HepG2 (cell line): ENCODE data around the gene KIF6. TPM values are rescaled to one million over a fixed set of nuclear protein-coding genes. Genes with fewer than 3 reads are reported as not detected.

Experiments
- ATAC-seq: fragments of 200-7000 bp; cut with Tn5 transposase; 3 replicates; pipeline ENCODE4 v1.9.1; 2020; ENCODE audit warnings: mild to moderate bottlenecking, moderate library complexity
- BruUV-seq: library from RNA; stranded (reverse); fragments of 400-500 nt; replicated peaks from 2 replicates; lab custom pipeline; 2021; lab: Mats Ljungman, UMichigan
- CTCF ChIA-PET: fragments of 300-600 bp; formaldehyde crosslinking; extraction: SDS; loops from one replicate; lab custom pipeline; 2021; ENCODE audit warnings: low total read pairs, inconsistent platforms, low intra/inter-chr PET ratio; lab: Yijun Ruan, JAX
- POLR2A ChIA-PET: fragments of 350-600 bp; sonication (Branson Sonifier 250); formaldehyde crosslinking; loops from one replicate; lab custom pipeline; 2020; ENCODE audit warnings: antibody characterized with exemption, inconsistent platforms; lab: Yijun Ruan, JAX
- DNase-seq: peaks from one replicate; pipeline ENCODE4 v3.0.0-alpha.2; 2015; ENCODE audit warnings: low spot score
- FAIRE-seq: peaks from 3 replicates; lab custom pipeline; 2011; peaks lifted over from hg19 to GRCh38; lab: Jason Lieb, UNC
- H2AFZ ChIP-seq: one replicate; pipeline ENCODE4 v1.6.1; 2011; ENCODE audit warnings: low read length, inconsistent platforms
- H3K27ac ChIP-seq: fragments of 300-600 bp; 3 replicates; pipeline ENCODE4 v1.8.0; 2011; ENCODE audit warnings: mixed run types, mild to moderate bottlenecking, mixed read lengths, low read length, inconsistent platforms; ENCODE audit not compliant: insufficient read depth; ENCODE audit errors: extremely low read length
- H3K27me3 ChIP-seq, 2 experiments: fragments of 200-600 bp in 1 of 2; 2 replicates in 1 of 2; 3 replicates in 1 of 2; pipeline versions ENCODE4 v1.6.0 to v1.8.0; 2011; ENCODE audit warnings: low read length in 2 of 2, mild to moderate bottlenecking in 2 of 2, moderate library complexity in 2 of 2, inconsistent platforms in 1 of 2; ENCODE audit not compliant: insufficient read depth in 2 of 2, control insufficient read depth in 1 of 2
- H3K36me3 ChIP-seq, 2 experiments: fragments of 200-600 bp in 1 of 2; replicated peaks in 1 of 2; 2 replicates in 1 of 2; 3 replicates in 1 of 2; pipeline versions ENCODE4 v1.5.1 to v1.8.0; 2011; ENCODE audit warnings: low read length in 2 of 2, inconsistent platforms in 1 of 2; ENCODE audit not compliant: insufficient read depth in 2 of 2, control insufficient read depth in 1 of 2
- H3K4me1 ChIP-seq: 2 replicates; pipeline ENCODE4 v1.5.1; 2012; ENCODE audit warnings: low read length, inconsistent platforms; ENCODE audit not compliant: insufficient read depth
- H3K4me2 ChIP-seq: 2 replicates; pipeline ENCODE4 v1.6.0; 2011; ENCODE audit warnings: low read depth, low read length, inconsistent platforms
- H3K4me3 ChIP-seq, 3 experiments: fragments of 200-600 bp in 1 of 3; sonication (generic), shearing (Covaris generic) in 1 of 3; replicated peaks in 1 of 3; 2 replicates each; pipeline ENCODE4 v1.5.1; 2011 to 2016; ENCODE audit warnings: low read length in 3 of 3, inconsistent platforms in 2 of 3, low read depth in 2 of 3, mild to moderate bottlenecking in 2 of 3, control low read depth in 1 of 3, mixed read lengths in 1 of 3; ENCODE audit not compliant: insufficient read depth in 1 of 3
- H3K79me2 ChIP-seq: one replicate; pipeline ENCODE4 v1.6.1; 2011; ENCODE audit warnings: low read length, inconsistent platforms; ENCODE audit not compliant: insufficient read depth
- H3K9ac ChIP-seq: 2 replicates; pipeline ENCODE4 v1.6.0; 2011; ENCODE audit warnings: mild to moderate bottlenecking, low read depth, low read length, inconsistent platforms; ENCODE audit not compliant: insufficient read depth
- H3K9me3 ChIP-seq: 2 replicates; pipeline ENCODE4 v1.5.1; 2012; ENCODE audit warnings: mild to moderate bottlenecking, low read length
- H4K20me1 ChIP-seq: 2 replicates; pipeline ENCODE4 v1.6.0; 2011; ENCODE audit warnings: inconsistent platforms, mild to moderate bottlenecking, low read length, moderate library complexity; ENCODE audit not compliant: insufficient read depth
- ATM ChIP-seq: fragments of 450-650 bp; IDR thresholded peaks from 2 replicates; pipeline ENCODE4 v1.7.1; 2017; ENCODE audit warnings: mild to moderate bottlenecking, borderline replicate concordance
- CC2D1A ChIP-seq: sonication (generic); formaldehyde crosslinking; IDR thresholded peaks from 2 replicates; pipeline ENCODE4 v1.8.1; 2023; ENCODE audit warnings: mild to moderate bottlenecking, missing genetic modification reagents
- KLF16 ChIP-seq, 2 experiments: sonication (generic) in 1 of 2; formaldehyde crosslinking in 1 of 2; IDR thresholded peaks; 2 replicates each; pipeline versions ENCODE4 v1.6.1 to v1.8.0; 2016 to 2023; ENCODE audit warnings: missing genetic modification reagents in 2 of 2, missing compliant biosample characterization in 1 of 2
- SP4 ChIP-seq: sonication (generic); formaldehyde crosslinking; IDR thresholded peaks from 2 replicates; pipeline ENCODE4 v1.8.1; 2023; ENCODE audit warnings: mild to moderate bottlenecking, missing genetic modification reagents
- SRF ChIP-seq: IDR thresholded peaks from 2 replicates; pipeline ENCODE4 v1.6.1; 2011; ENCODE audit warnings: mild to moderate bottlenecking, low read depth, low read length, moderate library complexity
- SRSF9 ChIP-seq: fragments of 200-400 bp; formaldehyde crosslinking; IDR thresholded peaks from 2 replicates; pipeline ENCODE4 v1.6.1; 2018; ENCODE audit warnings: borderline replicate concordance, mild to moderate bottlenecking, low read depth, low read length; ENCODE audit not compliant: insufficient read depth, poor library complexity, severe bottlenecking
- ZBTB8A ChIP-seq: sonication (generic); formaldehyde crosslinking; IDR thresholded peaks from 2 replicates; pipeline ENCODE4 v1.4.0; 2020; ENCODE audit warnings: mild to moderate bottlenecking, low read depth, missing genetic modification reagents, borderline replicate concordance
- ZNF136 ChIP-seq: sonication (generic); formaldehyde crosslinking; IDR thresholded peaks from 2 replicates; pipeline ENCODE4 v1.8.1; 2022; ENCODE audit warnings: low read depth, mild to moderate bottlenecking, moderate library complexity, missing genetic modification reagents
- ZNF382 ChIP-seq: sonication (generic); formaldehyde crosslinking; IDR thresholded peaks from 2 replicates; pipeline ENCODE4 v1.5.0; 2020; ENCODE audit warnings: missing genetic modification reagents, mild to moderate bottlenecking, borderline replicate concordance
- ZSCAN30 ChIP-seq: sonication (generic); formaldehyde crosslinking; IDR thresholded peaks from 2 replicates; pipeline ENCODE4 v1.5.0; 2020; ENCODE audit warnings: mild to moderate bottlenecking, missing genetic modification reagents
- WGBS: methylation state at CpG from one replicate; pipeline ENCODE4 v1.1.6; 2017; ENCODE audit warnings: low lambda C conversion rate; 5-methylcytosine and 5-hydroxymethylcytosine counted together
- in situ Hi-C: cut with HindIII; loops from 2 replicates; pipeline ENCODE4 v1.10.0; 2017; ENCODE audit warnings: low pct_unique_long_range_greater_than_20kb; ENCODE audit not compliant: extremely low pct_ligation_motif_present
- intact Hi-C: fragments of 100-400 bp; cut with micrococcal nuclease; formaldehyde crosslinking; loops from one replicate; pipeline ENCODE4 v1.10.0; 2022; ENCODE audit not compliant: unreplicated experiment
- polyA plus RNA-seq, 8 experiments: library from polyadenylated mRNA; depleted of rRNA in 3 of 8; stranded (reverse) in 7 of 8; unstranded in 1 of 8; fragments of >200 nt; fragmentation: Illumina TruSeq in 4 of 8; extraction: Trizol in 4 of 8; gene quantifications; 2 replicates each; pipeline versions ENCODE4 v1.2.1 to v1.2.3, GENCODE V29; 2011 to 2016; ENCODE audit warnings: low read depth in 4 of 8, missing spikeins in 1 of 8, mixed read lengths in 1 of 8; ENCODE audit not compliant: insufficient read depth in 1 of 8
- total RNA-seq, 5 experiments: library from RNA; depleted of rRNA; stranded (reverse); fragments of >200 nt; fragmentation: Illumina TruSeq; extraction: Trizol; gene quantifications; 2 replicates each; pipeline ENCODE4 v1.2.3, GENCODE V29; 2016; ENCODE audit warnings: low read depth in 1 of 5
- TF ChIP-seq, protein P1 (sequence below): sonication (generic); formaldehyde crosslinking; IDR thresholded peaks from 2 replicates; pipeline ENCODE4 v1.4.0; 2020; ENCODE audit warnings: mild to moderate bottlenecking, missing genetic modification reagents
- TF ChIP-seq, protein P2 (sequence below): sonication (generic); formaldehyde crosslinking; IDR thresholded peaks from 2 replicates; pipeline ENCODE4 v1.4.0; 2020; ENCODE audit warnings: mild to moderate bottlenecking, missing genetic modification reagents

KIF6 gene
- total and polyA plus RNA-seq, 2 of the 13 experiments (the other 11 are each of a cell fraction or from before 2014, with no cell fraction given) = 0.04 to 0.27 TPM

DNA sequence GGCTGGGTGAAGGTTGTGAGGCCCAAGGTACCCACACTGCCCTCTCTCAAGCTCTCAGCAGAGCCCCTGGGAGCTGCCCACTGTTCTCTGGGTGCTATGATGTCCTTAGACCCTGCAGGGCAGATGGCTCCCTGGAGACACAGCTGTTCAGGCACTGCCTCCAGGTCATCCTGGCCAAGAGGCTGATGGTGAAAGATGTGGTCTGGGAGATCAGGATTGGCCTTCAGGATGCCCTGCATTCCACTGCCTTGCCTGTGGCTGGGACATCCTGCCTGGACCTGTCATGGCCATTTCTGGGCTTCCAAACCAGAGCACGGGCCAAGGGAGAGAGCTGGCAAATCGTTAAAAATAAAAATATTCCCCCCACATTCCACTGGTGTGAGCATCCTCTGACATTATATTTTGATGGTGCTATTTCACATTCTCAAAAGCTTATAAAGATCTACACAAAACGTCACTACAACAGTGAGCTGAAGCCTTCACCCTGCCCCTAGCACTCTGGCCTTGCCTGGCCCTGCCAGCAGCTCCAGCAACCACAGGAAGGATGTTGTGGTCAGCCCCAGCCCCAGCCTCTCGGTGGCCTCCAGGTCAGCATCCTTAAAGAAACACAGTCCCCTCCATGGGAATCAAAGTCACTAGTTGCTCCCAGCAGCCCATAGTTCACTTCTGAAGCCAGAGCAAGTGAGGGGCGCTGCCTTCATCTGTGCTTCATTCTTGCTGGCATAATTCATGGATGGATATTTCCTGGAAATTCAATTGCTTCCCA lies 389.2 kb downstream of the KIF6 start:
- WGBS = 3% methylated on average over 4 of the region's 5 CpGs
- FAIRE-seq = no peak

DNA sequence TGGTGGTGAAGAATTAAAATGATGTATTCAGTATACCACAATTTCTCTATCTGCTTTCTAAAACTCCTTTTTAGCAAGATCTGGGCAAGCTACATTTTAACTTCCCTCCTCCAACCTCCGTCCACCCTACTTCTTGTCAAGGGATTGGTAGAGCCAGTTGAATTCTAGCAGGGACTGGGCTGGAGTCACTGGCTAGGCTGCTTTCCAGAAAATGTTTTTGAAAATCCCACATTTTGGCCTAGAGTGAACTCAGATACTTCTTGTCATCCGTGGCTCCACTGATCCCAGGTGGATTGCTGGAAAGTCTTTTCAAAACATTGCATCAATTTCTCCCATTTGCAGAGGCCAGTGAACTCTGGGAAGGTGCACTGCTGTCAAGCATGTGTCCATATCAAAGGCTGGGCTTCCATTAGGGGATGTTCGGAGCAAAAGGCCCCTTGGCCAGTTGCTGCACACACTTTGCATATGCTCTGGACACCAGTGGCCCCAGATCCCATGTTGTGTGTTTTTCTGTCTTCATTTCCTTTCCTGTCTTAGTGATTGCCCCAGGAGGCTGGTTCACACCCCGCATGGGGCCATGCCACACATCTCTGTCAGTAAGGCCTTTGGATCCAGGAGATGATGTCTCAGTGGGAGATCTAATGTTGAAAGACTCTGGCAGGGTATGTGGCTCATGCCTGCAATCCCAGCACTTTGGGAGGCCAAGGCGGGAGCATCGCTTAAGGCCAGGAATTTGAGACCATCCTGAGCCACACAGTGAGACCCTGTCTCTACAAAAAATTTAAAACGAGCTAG lies 391.4 kb downstream of the KIF6 start:
- FAIRE-seq (no peak), ATAC-seq (no peak), DNase-seq (no peak)
- H2AFZ ChIP-seq = no peak overlapping the region
- intact Hi-C loops (no loop called here), in situ Hi-C loops (no loop called here)
- H3K9ac ChIP-seq = no peak overlapping the region
- H3K4me3 ChIP-seq = no peak overlapping the region
- no peak overlapping the region for H3K4me2 ChIP-seq
- WGBS = 21% methylated on average over 7 of the region's 7 CpGs
- H3K27ac ChIP-seq = no peak overlapping the region
- BruUV-seq = no TSS peak
- no peaks in the 10 kb centered on the region for H3K36me3 ChIP-seq
- no peaks in the 10 kb centered on the region for H4K20me1 ChIP-seq
- TF ChIP-seq, protein P1, sequence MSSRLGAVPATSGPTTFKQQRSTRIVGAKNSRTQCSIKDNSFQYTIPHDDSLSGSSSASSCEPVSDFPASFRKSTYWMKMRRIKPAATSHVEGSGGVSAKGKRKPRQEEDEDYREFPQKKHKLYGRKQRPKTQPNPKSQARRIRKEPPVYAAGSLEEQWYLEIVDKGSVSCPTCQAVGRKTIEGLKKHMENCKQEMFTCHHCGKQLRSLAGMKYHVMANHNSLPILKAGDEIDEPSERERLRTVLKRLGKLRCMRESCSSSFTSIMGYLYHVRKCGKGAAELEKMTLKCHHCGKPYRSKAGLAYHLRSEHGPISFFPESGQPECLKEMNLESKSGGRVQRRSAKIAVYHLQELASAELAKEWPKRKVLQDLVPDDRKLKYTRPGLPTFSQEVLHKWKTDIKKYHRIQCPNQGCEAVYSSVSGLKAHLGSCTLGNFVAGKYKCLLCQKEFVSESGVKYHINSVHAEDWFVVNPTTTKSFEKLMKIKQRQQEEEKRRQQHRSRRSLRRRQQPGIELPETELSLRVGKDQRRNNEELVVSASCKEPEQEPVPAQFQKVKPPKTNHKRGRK = no peak
- TF ChIP-seq ZSCAN30 (CRISPR knock-in tag) = no peak
- no peaks in the 10 kb centered on the region for H3K4me1 ChIP-seq
- no peaks in the 10 kb centered on the region for H3K79me2 ChIP-seq
- POLR2A ChIA-PET = no interaction called here
- CTCF ChIA-PET = no interaction called here
- 0 out of 5 replicates have a peak, but pooled peaks cover 0 to 1% of the 10 kb centered on the region in 2 experiments for H3K27me3 ChIP-seq
- no peaks in the 10 kb centered on the region for H3K9me3 ChIP-seq

More for the DNA sequence above, 389.2 kb downstream of the KIF6 start:
- H3K9ac ChIP-seq = no peak overlapping the region
- no peaks in the 10 kb centered on the region for H4K20me1 ChIP-seq
- TF ChIP-seq ZNF382 (CRISPR knock-in tag) (no peak), CC2D1A (CRISPR knock-in tag) (no peak), SRSF9 (no peak), SP4 (CRISPR knock-in tag) (no peak), ZNF136 (no peak), ATM (no peak), KLF16 (CRISPR knock-in tag; IDR thresholded peaks at IDR 0.05) (no peak), ZBTB8A (no peak), SRF (no peak)
- TF ChIP-seq, protein P2, sequence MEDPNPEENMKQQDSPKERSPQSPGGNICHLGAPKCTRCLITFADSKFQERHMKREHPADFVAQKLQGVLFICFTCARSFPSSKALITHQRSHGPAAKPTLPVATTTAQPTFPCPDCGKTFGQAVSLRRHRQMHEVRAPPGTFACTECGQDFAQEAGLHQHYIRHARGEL (CRISPR knock-in tag) = no peak
- H3K27ac ChIP-seq = no peak overlapping the region
- in situ Hi-C loops = no loop called here
- no peak overlapping the region for H3K4me3 ChIP-seq
- H3K4me1 ChIP-seq = no peaks in the 10 kb centered on the region
- H3K27me3 ChIP-seq = no peaks in the 10 kb centered on the region; a peak in 1 of 5 replicates
- intact Hi-C loops = no loop called here
- no peak overlapping the region for H2AFZ ChIP-seq
- DNase-seq (no peak), ATAC-seq (no peak)
- no peaks in the 10 kb centered on the region for H3K36me3 ChIP-seq
- H3K4me2 ChIP-seq = no peak overlapping the region
- CTCF ChIA-PET = no interaction called here
- no peaks in the 10 kb centered on the region for H3K9me3 ChIP-seq
- no peaks in the 10 kb centered on the region for H3K79me2 ChIP-seq
- no TSS peak for BruUV-seq
- POLR2A ChIA-PET = no interaction called here
